GM12874 (cell line): ENCODE results near the gene C3AR1.

Experiments
- TF ChIP-seq, protein P1 (sequence below): IDR thresholded peaks from 2 replicates; pipeline ENCODE4 v1.5.1; 2011; ENCODE audit warnings: low read depth, mild to moderate bottlenecking, control low read depth, low read length, moderate library complexity; ENCODE audit not compliant: insufficient read depth

Gene C3AR1

DNA sequence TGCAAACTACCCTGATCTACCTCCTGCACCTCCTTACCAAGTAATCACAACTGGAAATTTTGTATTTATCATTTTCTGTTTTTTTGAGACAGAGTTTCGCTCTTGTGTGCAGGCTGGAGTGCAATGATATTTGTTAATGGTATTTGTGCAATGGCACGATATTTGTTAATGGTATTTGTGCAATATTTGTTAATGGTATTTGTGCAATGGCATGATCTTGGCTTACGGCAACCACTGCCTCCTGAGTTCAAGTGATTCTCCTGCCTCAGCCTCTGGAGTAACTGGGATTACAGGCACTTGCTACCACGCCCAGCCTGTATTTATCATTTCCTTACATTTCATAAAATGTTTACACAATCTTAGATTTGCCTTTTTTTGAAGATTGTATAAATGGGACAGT lies 10.2 kb upstream of the C3AR1 start:
- TF ChIP-seq, protein P1, sequence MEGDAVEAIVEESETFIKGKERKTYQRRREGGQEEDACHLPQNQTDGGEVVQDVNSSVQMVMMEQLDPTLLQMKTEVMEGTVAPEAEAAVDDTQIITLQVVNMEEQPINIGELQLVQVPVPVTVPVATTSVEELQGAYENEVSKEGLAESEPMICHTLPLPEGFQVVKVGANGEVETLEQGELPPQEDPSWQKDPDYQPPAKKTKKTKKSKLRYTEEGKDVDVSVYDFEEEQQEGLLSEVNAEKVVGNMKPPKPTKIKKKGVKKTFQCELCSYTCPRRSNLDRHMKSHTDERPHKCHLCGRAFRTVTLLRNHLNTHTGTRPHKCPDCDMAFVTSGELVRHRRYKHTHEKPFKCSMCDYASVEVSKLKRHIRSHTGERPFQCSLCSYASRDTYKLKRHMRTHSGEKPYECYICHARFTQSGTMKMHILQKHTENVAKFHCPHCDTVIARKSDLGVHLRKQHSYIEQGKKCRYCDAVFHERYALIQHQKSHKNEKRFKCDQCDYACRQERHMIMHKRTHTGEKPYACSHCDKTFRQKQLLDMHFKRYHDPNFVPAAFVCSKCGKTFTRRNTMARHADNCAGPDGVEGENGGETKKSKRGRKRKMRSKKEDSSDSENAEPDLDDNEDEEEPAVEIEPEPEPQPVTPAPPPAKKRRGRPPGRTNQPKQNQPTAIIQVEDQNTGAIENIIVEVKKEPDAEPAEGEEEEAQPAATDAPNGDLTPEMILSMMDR, result no peak

DNA sequence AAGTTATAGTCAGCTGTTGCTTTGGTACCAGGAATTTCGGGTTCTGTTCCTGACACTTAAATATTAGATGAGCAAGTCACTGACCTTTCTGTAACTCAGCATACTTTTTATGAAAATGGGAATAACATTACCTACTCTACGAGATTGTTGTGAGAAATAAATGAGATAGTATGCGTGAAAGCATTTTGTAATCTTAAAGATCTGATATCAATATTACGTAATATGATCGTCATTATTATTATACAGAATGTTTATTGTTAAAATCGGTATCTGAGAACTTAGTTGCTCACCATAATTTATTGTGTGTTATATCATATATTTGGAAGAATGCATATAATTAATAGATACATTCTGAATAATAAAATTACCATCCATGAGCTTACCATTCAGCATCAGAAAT lies 9.8 kb upstream of the C3AR1 start:
- TF ChIP-seq, protein P1, result no peak

DNA sequence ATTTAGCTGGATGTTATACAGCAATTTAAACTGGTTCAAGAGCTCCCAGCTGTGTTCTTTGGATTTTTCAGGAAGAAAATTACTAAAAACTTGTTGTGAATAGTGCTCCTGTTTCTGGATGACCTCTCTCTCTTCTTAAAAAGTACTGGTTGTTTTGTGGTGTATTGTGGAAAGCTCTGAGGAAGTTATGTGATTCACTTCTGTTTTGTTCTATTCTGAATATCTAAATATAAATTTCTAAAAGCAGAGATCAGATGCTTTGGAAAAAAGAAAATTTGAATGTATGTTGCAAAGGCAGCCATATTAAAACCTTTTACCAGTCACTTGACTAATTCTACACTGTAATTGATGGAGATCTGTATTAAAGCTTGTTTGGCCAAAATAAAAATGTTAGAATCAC lies 3.4 kb upstream of the C3AR1 start:
- TF ChIP-seq, protein P1, result no peak

DNA sequence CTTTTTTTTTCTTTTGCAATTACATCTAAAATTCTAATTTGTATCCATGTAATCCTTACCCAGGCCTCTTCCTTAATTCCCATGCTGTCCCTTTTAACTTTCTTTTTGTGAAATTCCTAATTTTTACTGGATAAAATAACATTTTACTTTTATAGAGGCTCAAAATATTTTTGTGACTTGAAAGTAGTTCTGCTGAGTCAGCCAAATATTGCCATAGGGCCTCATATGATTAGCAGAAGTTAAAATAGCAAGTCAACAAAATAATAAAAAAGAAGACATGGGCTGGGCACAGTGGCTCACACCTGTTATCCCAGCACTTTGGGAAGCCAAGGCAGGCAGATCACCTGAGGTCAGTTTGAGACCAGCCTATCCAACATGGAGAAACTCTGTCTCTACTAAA lies 2.0 kb downstream of the C3AR1 start:
- TF ChIP-seq, protein P1, result no peak

DNA sequence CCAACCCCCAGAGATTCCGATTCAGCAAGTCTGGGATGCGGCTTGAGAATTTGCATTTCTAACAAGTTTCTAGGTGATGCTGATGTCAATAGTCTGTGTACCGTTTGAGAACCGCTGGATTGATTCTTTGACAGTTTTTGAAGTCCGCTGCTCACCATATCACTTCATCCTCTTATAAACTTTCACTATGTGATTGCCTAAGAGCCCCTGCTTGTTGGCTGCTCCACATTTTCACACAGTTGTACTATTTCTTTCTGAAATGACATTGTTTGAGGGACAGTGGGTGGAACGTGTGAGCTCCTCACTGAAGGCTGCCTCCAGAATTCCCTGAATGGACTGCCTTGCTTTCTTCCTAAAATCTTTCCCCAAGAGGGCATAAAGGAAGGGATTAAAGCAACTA lies 7.7 kb downstream of the C3AR1 start:
- TF ChIP-seq, protein P1, result no peak

DNA sequence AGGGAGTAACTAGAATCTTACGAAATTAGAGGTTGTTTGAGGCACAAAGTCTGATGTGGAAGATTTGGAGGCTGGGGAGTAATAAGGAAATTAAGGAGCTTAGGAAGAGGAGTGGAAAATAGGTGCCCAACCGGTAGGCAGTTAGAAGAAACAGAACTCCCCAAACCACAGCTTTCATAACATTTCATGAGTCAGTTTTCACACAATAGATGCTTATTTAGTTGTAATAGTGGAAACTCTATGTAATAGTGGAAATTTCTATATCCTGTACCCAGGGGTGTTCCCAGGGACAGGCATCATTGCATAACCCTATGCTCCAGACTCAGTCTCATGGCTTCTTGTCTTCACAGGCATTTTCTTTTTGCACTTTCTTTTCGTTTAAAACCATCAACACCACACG lies 8.3 kb downstream of the C3AR1 start:
- TF ChIP-seq, protein P1, result no peak

DNA sequence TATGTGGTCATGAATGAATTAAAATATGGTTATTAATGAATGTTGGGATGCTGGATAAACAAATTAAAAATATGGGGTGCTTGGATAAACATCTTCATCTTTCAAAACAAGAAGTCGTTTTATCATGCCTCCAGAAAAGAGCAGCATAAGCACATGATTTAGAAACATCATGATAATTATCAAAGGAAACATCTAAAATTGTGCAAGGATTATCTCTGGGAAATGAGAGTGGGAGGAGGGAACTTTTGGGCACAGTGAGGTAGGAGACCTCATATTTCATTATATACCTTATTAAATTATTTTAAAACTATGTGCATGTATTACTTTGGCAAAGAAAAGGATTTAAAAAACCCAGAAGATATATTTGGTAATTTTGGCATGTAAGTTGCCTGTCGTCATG lies 8.9 kb downstream of the C3AR1 start:
- TF ChIP-seq, protein P1, result no peak

DNA sequence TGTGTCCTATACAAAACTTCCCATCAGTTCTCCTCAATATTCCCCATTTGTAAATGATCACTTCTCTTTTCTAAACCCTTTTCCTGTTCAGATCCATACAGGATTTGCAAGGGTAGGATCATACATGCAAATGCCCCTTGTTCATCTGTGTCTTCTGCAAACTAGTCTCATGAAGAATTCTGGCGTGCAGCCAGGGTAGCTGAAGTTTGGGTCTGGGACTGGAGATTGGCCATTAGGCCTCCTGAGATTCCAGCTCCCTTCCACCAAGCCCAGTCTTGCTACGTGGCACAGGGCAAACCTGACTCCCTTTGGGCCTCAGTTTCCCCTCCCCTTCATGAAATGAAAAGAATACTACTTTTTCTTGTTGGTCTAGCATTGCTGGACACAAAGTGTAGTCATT lies 11.3 kb downstream of the C3AR1 start:
- TF ChIP-seq, protein P1, result no peak
